Upper lobe of left lung (tissue), 6 donors: ENCODE data around the gene CELSR1. TPM values are rescaled to one million over a fixed set of nuclear protein-coding genes. Genes with fewer than 3 reads are reported as not detected.

ENCODE experiments used
- ATAC-seq, 2 donors: fragments of 200-7000 bp; cut with Tn5 transposase; one replicate each; pipeline ENCODE4 v1.9.1; 2022; ENCODE audit warnings: mild to moderate bottlenecking in 2 of 2, moderate library complexity in 2 of 2; ENCODE audit not compliant: low FRiP score in 2 of 2
- DNase-seq, 2 donors: peaks; one replicate each; pipeline ENCODE4 v3.0.0-alpha.2; 2019 to 2020
- H3K27ac ChIP-seq, 4 donors: fragments of 200-600 bp; sonication (generic); one replicate each; pipeline ENCODE4 v1.5.1; 2016 to 2019
- H3K27me3 ChIP-seq, 4 donors: fragments of 200-600 bp; sonication (generic); one replicate each; pipeline ENCODE4 v1.5.1; 2017 to 2019
- H3K36me3 ChIP-seq, 4 donors: fragments of 200-600 bp; sonication (generic); one replicate each; pipeline ENCODE4 v1.5.1; 2016 to 2019
- H3K4me1 ChIP-seq, 4 donors: fragments of 200-600 bp; sonication (generic); one replicate each; pipeline ENCODE4 v1.5.1; 2018 to 2019
- H3K4me3 ChIP-seq, 4 donors: fragments of 200-600 bp; sonication (generic); one replicate each; pipeline ENCODE4 v1.5.1; 2017 to 2019; ENCODE audit warnings: mild to moderate bottlenecking in 2 of 4, moderate library complexity in 1 of 4
- H3K9me3 ChIP-seq, 4 donors: fragments of 200-600 bp; sonication (generic); one replicate each; pipeline ENCODE4 v1.5.1; 2018 to 2019
- CTCF ChIP-seq, 6 experiments: fragments of 450-650 bp in 4 of 6; fragments of 200-600 bp in 2 of 6; sonication (generic) in 2 of 6; IDR thresholded peaks; one replicate each; pipeline ENCODE4 v1.5.1; 2016 to 2019; ENCODE audit warnings: antibody characterized with exemption in 6 of 6
- EP300 ChIP-seq, 4 donors: sonication (generic); formaldehyde crosslinking; IDR thresholded peaks; one replicate each; pipeline ENCODE4 v1.5.1; 2017; ENCODE audit warnings: antibody characterized with exemption in 4 of 4, control low read depth in 2 of 4
- POLR2A ChIP-seq, 4 donors: fragments of 450-650 bp; IDR thresholded peaks; one replicate each; pipeline ENCODE4 v1.5.1; 2016 to 2017; ENCODE audit warnings: antibody characterized with exemption in 4 of 4, mild to moderate bottlenecking in 2 of 4
- POLR2AphosphoS5 ChIP-seq, 2 donors: sonication (generic); formaldehyde crosslinking; IDR thresholded peaks; one replicate each; pipeline ENCODE4 v1.5.1; 2017; ENCODE audit warnings: antibody characterized with exemption in 2 of 2
- WGBS, 2 donors: methylation state at CpG; one replicate each; pipeline ENCODE4 v1.1.5; 2017 to 2018; 5-methylcytosine and 5-hydroxymethylcytosine counted together
- total RNA-seq, 6 donors: library from RNA; depleted of rRNA in 4 of 6; stranded (reverse); fragments of >200 nt in 4 of 6; gene quantifications; one replicate each; pipeline versions ENCODE4 v1.1.0 to v1.2.1, GENCODE V29; 2016 to 2021
- donor health status: DM: no; HTN: no; CAD: no; lungs with moderate emphysema.
- donor health status: DM: no; HTN: yes; CAD: no; lungs with severe emphysema.

The CELSR1 gene
- total RNA-seq, 6 donors from 2014 or later, result 45.1 to 145 (median 80.1) TPM

GRCh38 chr22:46326066-46326680 lies 211.2 kb downstream of the CELSR1 start:
- H3K27me3 ChIP-seq, result no peaks in the 10 kb centered on the region
- 94 to 96% methylated on average over 16 to 23 of the region's 23 CpGs for WGBS, 2 donors
- TF ChIP-seq CTCF (IDR thresholded peaks at IDR 0.05) (no peak), POLR2A (IDR thresholded peaks at IDR 0.05) (no peak), EP300 (IDR thresholded peaks at IDR 0.05) (no peak)
- H3K4me3 ChIP-seq, result no peak overlapping the region
- no peaks in the 10 kb centered on the region for H3K9me3 ChIP-seq
- DNase-seq (no peak), ATAC-seq (no peak)
- no peaks in the 10 kb centered on the region for H3K4me1 ChIP-seq
- no peak overlapping the region for H3K27ac ChIP-seq
- H3K36me3 ChIP-seq, result no peaks in the 10 kb centered on the region

- no peak for TF ChIP-seq CTCF (IDR thresholded peaks at IDR 0.05)
- TF ChIP-seq POLR2A (IDR thresholded peaks at IDR 0.05), result no peak
- TF ChIP-seq POLR2AphosphoS5 (IDR thresholded peaks at IDR 0.05), result no peak
- no peak for TF ChIP-seq EP300 (IDR thresholded peaks at IDR 0.05)
- ATAC-seq (no peak), DNase-seq (no peak)
- Histone ChIP-seq H3K36me3 (no peaks in the 10 kb centered on the region), H3K9me3 (no peaks in the 10 kb centered on the region), H3K27me3 (no peaks in the 10 kb centered on the region), H3K4me3 (no peak overlapping the region), H3K4me1 (no peaks in the 10 kb centered on the region), H3K27ac (no peak overlapping the region)
- 96 to 98% methylated on average over 19 of the region's 19 CpGs for WGBS, 2 donors
Measured at GRCh38 chr22:46323162-46323561, 214.3 kb downstream of the CELSR1 start.

DNA sequence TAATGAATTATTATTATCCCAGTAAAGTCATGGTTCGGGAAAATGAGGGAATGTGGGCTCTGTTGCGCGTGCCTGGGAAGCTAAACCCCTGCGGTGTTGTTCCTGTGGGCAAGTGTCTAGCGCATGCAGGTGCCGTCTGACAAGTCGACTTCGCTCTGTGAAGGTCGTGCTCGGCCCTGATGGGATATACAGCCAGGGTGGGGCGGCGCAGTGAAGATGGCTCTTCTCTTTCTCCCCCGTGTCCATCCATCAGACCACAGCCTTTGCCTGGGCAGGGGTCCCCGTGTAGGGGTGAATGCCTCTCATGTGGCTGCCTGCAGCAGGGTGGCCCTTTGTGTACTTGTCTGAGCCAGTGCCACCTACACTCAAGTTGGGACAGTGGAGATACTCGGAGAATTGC lies 214.7 kb downstream of the CELSR1 start:
- no peak for ATAC-seq
- Histone ChIP-seq H3K4me1 (no peaks in the 10 kb centered on the region), H3K4me3 (no peak overlapping the region), H3K27me3 (no peaks in the 10 kb centered on the region), H3K36me3 (no peaks in the 10 kb centered on the region), H3K27ac (no peak overlapping the region), H3K9me3 (no peaks in the 10 kb centered on the region)
- WGBS, 2 donors, result 95 to 97% methylated on average over 15 of the region's 15 CpGs
- no peak for DNase-seq
- TF ChIP-seq CTCF (IDR thresholded peaks at IDR 0.05), result no peak
- TF ChIP-seq POLR2A (IDR thresholded peaks at IDR 0.05), result no peak
- TF ChIP-seq POLR2AphosphoS5 (IDR thresholded peaks at IDR 0.05), result no peak
- no peak for TF ChIP-seq EP300 (IDR thresholded peaks at IDR 0.05)

DNA sequence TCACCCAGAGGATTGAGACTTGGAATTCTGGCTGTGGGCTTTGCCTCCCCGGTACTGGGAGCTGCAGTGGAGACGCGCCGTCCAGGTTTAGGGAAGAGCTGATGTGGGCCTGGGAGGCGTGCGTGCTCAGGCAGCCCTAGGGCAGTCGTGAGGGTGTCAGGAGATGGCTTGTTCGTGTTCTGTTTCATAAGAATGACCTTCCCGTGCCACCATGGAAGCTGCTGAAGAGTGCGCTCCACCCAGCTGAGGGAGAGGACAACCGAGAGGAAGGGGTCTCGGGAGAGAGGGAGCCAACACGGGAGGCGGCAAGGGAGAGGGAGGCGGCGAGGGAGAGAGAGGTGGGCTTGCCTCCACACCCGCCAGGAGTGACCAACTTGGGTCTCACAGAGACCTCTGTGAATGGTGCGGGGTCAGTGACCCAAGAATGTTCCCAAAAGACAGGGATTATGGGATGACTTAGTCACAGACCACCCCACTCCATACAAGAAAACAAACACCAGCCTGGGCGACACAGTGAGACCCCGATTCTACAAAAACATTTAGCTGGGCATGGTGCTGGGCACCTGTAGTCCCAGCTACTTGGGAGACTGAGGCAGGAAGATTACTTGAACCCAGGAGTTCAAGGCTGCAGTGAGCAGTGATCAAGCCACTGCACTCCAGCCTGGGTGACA lies 216.6 kb downstream of the CELSR1 start:
- Histone ChIP-seq H3K27ac (no peak overlapping the region), H3K36me3 (no peaks in the 10 kb centered on the region), H3K4me1 (no peaks in the 10 kb centered on the region), H3K4me3 (no peak overlapping the region), H3K27me3 (no peaks in the 10 kb centered on the region), H3K9me3 (no peaks in the 10 kb centered on the region)
- ATAC-seq (no peak), DNase-seq (no peak)
- TF ChIP-seq POLR2A (IDR thresholded peaks at IDR 0.05) (no peak), EP300 (IDR thresholded peaks at IDR 0.05) (no peak), POLR2AphosphoS5 (IDR thresholded peaks at IDR 0.05) (no peak), CTCF (IDR thresholded peaks at IDR 0.05) (no peak)
- 93 to 96% methylated on average over 20 of the region's 20 CpGs for WGBS, 2 donors
